ENCODE data around the gene ARHGAP29.
"Not testable (repeated sequence)": the region's sequence is repeated elsewhere in the genome, so short reads cannot be mapped to it uniquely, and the experiment has no call there.

- not testable (repeated sequence) for TF ChIP-seq CUX1 (IDR thresholded peaks at IDR 0.05; ENCODE audit: insufficient replicate concordance, low read depth, low read length); POLR2AphosphoS5 (IDR thresholded peaks at IDR 0.05; ENCODE audit: low read length); ATF2 (IDR thresholded peaks at IDR 0.05; ENCODE audit: low read length); SMAD1 (IDR thresholded peaks at IDR 0.05; ENCODE audit: low read depth, partially characterized antibody); ZNF274 (IDR thresholded peaks at IDR 0.05; ENCODE audit: insufficient read depth, insufficient read length)
These were observed 88.2 kb downstream of the ARHGAP29 start for GRCh38 chr1:94149166-94149565.

Measured in GM12878 (cell line).